K562 (cell line): ENCODE data around the gene MYL6B. TPM values are rescaled to one million over a fixed set of nuclear protein-coding genes. Genes with fewer than 3 reads are reported as not detected.

ENCODE experiments used
- BCOR ChIP-seq: fragments of 450-650 bp; IDR thresholded peaks from 2 replicates; pipeline ENCODE4 v1.6.1; 2016
- CHD1 ChIP-seq: fragments of 200-600 bp; sonication (generic); IDR thresholded peaks from one replicate; pipeline ENCODE4 v1.6.1; 2012; ENCODE audit warnings: mild to moderate bottlenecking, moderate library complexity, low read length, inconsistent platforms
- CREB1 ChIP-seq, 2 experiments: sonication (generic) in 1 of 2; formaldehyde crosslinking in 1 of 2; IDR thresholded peaks; 2 replicates each; pipeline versions ENCODE4 v1.6.1 to v1.8.0; 2012 to 2022; ENCODE audit warnings: inconsistent platforms in 1 of 2, mild to moderate bottlenecking in 1 of 2, missing genetic modification reagents in 1 of 2, moderate library complexity in 1 of 2
- CXXC5 ChIP-seq: fragments of 250-450 bp; sonication (Bioruptor Pico); IDR thresholded peaks from 2 replicates; pipeline ENCODE4 v1.8.0; 2022; ENCODE audit warnings: inconsistent platforms, mild to moderate bottlenecking, moderate library complexity
- IRF2 ChIP-seq: sonication (generic); formaldehyde crosslinking; IDR thresholded peaks from 2 replicates; pipeline ENCODE4 v1.8.1; 2022; ENCODE audit warnings: mild to moderate bottlenecking, missing genetic modification reagents
- MTA1 ChIP-seq: fragments of 450-650 bp; IDR thresholded peaks from 2 replicates; pipeline ENCODE4 v1.6.1; 2017; ENCODE audit warnings: borderline replicate concordance
- POLR2A ChIP-seq: fragments of 450-650 bp; conservative IDR thresholded peaks from 2 replicates; pipeline ENCODE4 v1.6.1; 2016
- PRPF4 ChIP-seq: fragments of 200-400 bp; formaldehyde crosslinking; IDR thresholded peaks from one replicate; pipeline ENCODE4 v1.6.1; 2017; ENCODE audit warnings: low read length, low read depth, mild to moderate bottlenecking; ENCODE audit not compliant: insufficient read depth, poor library complexity, severe bottlenecking
- SMARCE1 ChIP-seq: fragments of 450-650 bp; IDR thresholded peaks from 2 replicates; pipeline ENCODE4 v1.7.1; 2016; ENCODE audit warnings: mild to moderate bottlenecking
- SRSF3 ChIP-seq: fragments of 200-400 bp; formaldehyde crosslinking; IDR thresholded peaks from 2 replicates; pipeline ENCODE4 v1.6.1; 2016; ENCODE audit warnings: mild to moderate bottlenecking, low read length, moderate library complexity; ENCODE audit not compliant: insufficient read depth
- TAF7 ChIP-seq: fragments of 450-650 bp; IDR thresholded peaks from 2 replicates; pipeline ENCODE4 v1.6.1; 2016; ENCODE audit warnings: missing genetic modification characterization, missing compliant biosample characterization
- ZNF830 ChIP-seq: fragments of 250-450 bp; sonication (Bioruptor Pico); IDR thresholded peaks from 2 replicates; pipeline ENCODE4 v1.5.0; 2021; ENCODE audit warnings: mild to moderate bottlenecking
- ZSCAN29 ChIP-seq: fragments of 450-650 bp; IDR thresholded peaks from 2 replicates; pipeline ENCODE4 v1.6.1; 2017
- ZZZ3 ChIP-seq: fragments of 450-650 bp; IDR thresholded peaks from 2 replicates; pipeline ENCODE4 v1.6.1; 2016; ENCODE audit warnings: antibody characterized with exemption, mild to moderate bottlenecking, moderate library complexity
- polyA plus RNA-seq, 8 experiments: library from polyadenylated mRNA; depleted of rRNA in 4 of 8; stranded (reverse) in 5 of 8; unstranded in 3 of 8; fragments of >200 nt; fragmentation: Nextera tagmentation in 2 of 8; fragmentation: Illumina TruSeq in 1 of 8; extraction: Ambion mirVana in 2 of 8; extraction: Trizol in 1 of 8; gene quantifications; 2 replicates each; pipeline versions ENCODE4 v1.2.1 to v1.2.3, GENCODE V29; 2011 to 2014; ENCODE audit warnings: inconsistent platforms in 1 of 8, missing spikeins in 1 of 8
- total RNA-seq, 7 experiments: library from RNA; depleted of rRNA in 6 of 7; stranded (reverse); fragments of >200 nt in 6 of 7; fragmentation: Illumina TruSeq in 2 of 7; extraction: Trizol in 2 of 7; gene quantifications; 2 replicates each; pipeline versions ENCODE4 v1.2.1 to v1.2.3, GENCODE V29; 2011 to 2021; ENCODE audit warnings: low replicate concordance in 1 of 7
- TF ChIP-seq, protein P1 (sequence below): fragments of 450-650 bp; IDR thresholded peaks from 2 replicates; pipeline ENCODE4 v1.6.1; 2016
- TF ChIP-seq, protein P2 (sequence below), 2 experiments: fragments of 450-650 bp in 1 of 2; sonication (generic) in 1 of 2; formaldehyde crosslinking in 1 of 2; IDR thresholded peaks; 2 replicates each; pipeline versions ENCODE4 v1.7.1 to v1.9.0; 2016 to 2022; ENCODE audit warnings: inconsistent platforms in 1 of 2, mild to moderate bottlenecking in 1 of 2, missing genetic modification reagents in 1 of 2
- TF ChIP-seq, protein P3 (sequence below): fragments of 250-450 bp; sonication (Bioruptor Pico); IDR thresholded peaks from 2 replicates; pipeline ENCODE4 v1.4.0; 2020; ENCODE audit warnings: mild to moderate bottlenecking, moderate library complexity

Gene MYL6B
- total and polyA plus RNA-seq, 9 of the 15 experiments (the other 6 are each of a cell fraction or from before 2014, with no cell fraction given) = 42.8 to 77.3 (median 68.6) TPM

DNA sequence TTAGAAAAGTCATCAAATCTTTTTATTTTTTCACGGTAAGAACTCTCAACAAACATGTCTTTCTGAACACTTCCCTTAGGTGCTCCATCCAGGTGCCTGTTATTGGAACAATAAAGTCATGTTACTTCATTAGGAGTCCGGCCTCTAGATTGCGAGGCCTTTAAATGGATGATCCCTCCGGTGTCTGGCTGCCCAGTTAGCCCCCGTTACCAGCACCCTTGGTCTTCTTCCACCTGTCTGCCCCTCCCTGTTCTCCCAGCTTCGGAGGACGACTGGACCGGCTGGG lies 48.6 kb upstream of the MYL6B start (continued):
- TF ChIP-seq SMARCE1 = peak; percentile 51
- no peak for TF ChIP-seq CXXC5 (CRISPR knock-in tag)
- TF ChIP-seq CHD1 = peak; percentile 33
- no peak for TF ChIP-seq ZZZ3
- no peak for TF ChIP-seq SRSF3
- TF ChIP-seq, protein P1, sequence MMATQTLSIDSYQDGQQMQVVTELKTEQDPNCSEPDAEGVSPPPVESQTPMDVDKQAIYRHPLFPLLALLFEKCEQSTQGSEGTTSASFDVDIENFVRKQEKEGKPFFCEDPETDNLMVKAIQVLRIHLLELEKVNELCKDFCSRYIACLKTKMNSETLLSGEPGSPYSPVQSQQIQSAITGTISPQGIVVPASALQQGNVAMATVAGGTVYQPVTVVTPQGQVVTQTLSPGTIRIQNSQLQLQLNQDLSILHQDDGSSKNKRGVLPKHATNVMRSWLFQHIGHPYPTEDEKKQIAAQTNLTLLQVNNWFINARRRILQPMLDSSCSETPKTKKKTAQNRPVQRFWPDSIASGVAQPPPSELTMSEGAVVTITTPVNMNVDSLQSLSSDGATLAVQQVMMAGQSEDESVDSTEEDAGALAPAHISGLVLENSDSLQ = no peak
- TF ChIP-seq CREB1 (IDR thresholded peaks at IDR 0.05) = no peak
- TF ChIP-seq CREB1 (CRISPR knock-in tag; IDR thresholded peaks at IDR 0.05) = no peak
- no peak for TF ChIP-seq PRPF4
- TF ChIP-seq TAF7 (tag) = peak; percentile 68; the same call in 1 of the 2 replicates
- TF ChIP-seq, protein P2, sequence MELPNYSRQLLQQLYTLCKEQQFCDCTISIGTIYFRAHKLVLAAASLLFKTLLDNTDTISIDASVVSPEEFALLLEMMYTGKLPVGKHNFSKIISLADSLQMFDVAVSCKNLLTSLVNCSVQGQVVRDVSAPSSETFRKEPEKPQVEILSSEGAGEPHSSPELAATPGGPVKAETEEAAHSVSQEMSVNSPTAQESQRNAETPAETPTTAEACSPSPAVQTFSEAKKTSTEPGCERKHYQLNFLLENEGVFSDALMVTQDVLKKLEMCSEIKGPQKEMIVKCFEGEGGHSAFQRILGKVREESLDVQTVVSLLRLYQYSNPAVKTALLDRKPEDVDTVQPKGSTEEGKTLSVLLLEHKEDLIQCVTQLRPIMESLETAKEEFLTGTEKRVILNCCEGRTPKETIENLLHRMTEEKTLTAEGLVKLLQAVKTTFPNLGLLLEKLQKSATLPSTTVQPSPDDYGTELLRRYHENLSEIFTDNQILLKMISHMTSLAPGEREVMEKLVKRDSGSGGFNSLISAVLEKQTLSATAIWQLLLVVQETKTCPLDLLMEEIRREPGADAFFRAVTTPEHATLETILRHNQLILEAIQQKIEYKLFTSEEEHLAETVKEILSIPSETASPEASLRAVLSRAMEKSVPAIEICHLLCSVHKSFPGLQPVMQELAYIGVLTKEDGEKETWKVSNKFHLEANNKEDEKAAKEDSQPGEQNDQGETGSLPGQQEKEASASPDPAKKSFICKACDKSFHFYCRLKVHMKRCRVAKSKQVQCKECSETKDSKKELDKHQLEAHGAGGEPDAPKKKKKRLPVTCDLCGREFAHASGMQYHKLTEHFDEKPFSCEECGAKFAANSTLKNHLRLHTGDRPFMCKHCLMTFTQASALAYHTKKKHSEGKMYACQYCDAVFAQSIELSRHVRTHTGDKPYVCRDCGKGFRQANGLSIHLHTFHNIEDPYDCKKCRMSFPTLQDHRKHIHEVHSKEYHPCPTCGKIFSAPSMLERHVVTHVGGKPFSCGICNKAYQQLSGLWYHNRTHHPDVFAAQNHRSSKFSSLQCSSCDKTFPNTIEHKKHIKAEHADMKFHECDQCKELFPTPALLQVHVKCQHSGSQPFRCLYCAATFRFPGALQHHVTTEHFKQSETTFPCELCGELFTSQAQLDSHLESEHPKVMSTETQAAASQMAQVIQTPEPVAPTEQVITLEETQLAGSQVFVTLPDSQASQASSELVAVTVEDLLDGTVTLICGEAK (IDR thresholded peaks at IDR 0.05) = 0 out of 2 replicates have a peak, but pooled peaks have one; percentile 45
- TF ChIP-seq, protein P2 (CRISPR knock-in tag; IDR thresholded peaks at IDR 0.05) = no peak
- TF ChIP-seq, protein P3, sequence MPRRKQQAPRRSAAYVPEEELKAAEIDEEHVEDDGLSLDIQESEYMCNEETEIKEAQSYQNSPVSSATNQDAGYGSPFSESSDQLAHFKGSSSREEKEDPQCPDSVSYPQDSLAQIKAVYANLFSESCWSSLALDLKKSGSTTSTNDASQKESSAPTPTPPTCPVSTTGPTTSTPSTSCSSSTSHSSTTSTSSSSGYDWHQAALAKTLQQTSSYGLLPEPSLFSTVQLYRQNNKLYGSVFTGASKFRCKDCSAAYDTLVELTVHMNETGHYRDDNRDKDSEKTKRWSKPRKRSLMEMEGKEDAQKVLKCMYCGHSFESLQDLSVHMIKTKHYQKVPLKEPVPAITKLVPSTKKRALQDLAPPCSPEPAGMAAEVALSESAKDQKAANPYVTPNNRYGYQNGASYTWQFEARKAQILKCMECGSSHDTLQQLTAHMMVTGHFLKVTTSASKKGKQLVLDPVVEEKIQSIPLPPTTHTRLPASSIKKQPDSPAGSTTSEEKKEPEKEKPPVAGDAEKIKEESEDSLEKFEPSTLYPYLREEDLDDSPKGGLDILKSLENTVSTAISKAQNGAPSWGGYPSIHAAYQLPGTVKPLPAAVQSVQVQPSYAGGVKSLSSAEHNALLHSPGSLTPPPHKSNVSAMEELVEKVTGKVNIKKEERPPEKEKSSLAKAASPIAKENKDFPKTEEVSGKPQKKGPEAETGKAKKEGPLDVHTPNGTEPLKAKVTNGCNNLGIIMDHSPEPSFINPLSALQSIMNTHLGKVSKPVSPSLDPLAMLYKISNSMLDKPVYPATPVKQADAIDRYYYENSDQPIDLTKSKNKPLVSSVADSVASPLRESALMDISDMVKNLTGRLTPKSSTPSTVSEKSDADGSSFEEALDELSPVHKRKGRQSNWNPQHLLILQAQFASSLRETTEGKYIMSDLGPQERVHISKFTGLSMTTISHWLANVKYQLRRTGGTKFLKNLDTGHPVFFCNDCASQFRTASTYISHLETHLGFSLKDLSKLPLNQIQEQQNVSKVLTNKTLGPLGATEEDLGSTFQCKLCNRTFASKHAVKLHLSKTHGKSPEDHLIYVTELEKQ = no peak
- no peak for TF ChIP-seq IRF2
- no peak for TF ChIP-seq BCOR
- no peak for TF ChIP-seq ZNF830 (CRISPR knock-in tag)
- no peak for TF ChIP-seq POLR2A
- TF ChIP-seq MTA1 = no peak
- TF ChIP-seq ZSCAN29 = peak; percentile 88
